Measurements from ENCODE around the gene CDHR5.
"Not testable (repeated sequence)": the region's sequence is repeated elsewhere in the genome, so short reads cannot be mapped to it uniquely, and the experiment has no call there.

CDHR5 gene, protein sequence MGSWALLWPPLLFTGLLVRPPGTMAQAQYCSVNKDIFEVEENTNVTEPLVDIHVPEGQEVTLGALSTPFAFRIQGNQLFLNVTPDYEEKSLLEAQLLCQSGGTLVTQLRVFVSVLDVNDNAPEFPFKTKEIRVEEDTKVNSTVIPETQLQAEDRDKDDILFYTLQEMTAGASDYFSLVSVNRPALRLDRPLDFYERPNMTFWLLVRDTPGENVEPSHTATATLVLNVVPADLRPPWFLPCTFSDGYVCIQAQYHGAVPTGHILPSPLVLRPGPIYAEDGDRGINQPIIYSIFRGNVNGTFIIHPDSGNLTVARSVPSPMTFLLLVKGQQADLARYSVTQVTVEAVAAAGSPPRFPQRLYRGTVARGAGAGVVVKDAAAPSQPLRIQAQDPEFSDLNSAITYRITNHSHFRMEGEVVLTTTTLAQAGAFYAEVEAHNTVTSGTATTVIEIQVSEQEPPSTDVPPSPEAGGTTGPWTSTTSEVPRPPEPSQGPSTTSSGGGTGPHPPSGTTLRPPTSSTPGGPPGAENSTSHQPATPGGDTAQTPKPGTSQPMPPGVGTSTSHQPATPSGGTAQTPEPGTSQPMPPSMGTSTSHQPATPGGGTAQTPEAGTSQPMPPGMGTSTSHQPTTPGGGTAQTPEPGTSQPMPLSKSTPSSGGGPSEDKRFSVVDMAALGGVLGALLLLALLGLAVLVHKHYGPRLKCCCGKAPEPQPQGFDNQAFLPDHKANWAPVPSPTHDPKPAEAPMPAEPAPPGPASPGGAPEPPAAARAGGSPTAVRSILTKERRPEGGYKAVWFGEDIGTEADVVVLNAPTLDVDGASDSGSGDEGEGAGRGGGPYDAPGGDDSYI

DNA sequence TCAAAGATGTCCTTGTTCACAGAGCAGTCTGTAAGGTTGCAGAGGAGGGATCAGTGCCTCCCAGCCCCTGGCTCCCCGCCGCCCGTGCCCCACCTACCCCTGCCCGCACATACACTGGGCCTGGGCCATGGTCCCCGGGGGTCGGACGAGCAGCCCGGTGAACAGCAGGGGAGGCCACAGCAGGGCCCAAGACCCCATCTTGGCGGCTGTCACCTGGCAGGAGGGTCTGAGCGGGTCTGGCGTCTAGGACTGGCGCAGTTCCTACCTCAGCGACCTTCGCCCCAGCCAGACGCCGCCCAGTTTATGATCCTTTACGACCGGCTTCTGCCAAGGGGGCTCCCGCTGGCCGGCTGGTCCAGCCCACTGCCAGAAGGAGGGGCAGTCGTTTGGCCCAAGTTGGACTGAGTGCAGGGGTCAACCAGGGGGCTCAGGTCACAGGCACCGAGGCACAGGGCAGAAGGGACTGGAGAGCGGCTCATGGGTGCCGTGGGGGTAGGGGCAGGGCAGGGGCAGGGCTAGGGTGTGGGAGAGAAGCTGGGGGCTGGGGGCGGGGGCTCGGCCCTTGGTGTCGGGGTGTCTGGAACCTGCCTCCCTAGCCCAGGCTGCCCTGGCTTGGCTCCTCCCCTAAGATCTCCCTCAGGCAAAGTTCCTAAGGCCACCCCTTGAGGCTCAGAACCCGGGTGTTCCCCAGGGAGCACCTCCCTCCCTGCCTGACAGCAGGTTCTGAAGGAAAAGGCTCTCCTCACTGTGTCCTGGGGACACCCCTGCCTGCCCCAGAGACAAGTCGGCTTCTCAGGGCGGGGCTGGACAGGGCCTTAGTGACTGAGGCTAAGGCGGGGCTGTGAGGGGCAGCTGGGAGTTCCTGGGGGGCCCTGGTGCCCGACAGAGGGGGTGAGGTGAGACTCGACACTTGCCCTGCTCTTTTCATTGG lies at the start of gene CDHR5:
TSS of gene CDHR5 (minus strand) at position 251 of the 931 bp plus-strand sequence. CDS start at position 198, 53 bp downstream.
- in situ Hi-C loops (cut with MboI; ENCODE audit: low sequenced_read_pairs), result no loop called here

DNA sequence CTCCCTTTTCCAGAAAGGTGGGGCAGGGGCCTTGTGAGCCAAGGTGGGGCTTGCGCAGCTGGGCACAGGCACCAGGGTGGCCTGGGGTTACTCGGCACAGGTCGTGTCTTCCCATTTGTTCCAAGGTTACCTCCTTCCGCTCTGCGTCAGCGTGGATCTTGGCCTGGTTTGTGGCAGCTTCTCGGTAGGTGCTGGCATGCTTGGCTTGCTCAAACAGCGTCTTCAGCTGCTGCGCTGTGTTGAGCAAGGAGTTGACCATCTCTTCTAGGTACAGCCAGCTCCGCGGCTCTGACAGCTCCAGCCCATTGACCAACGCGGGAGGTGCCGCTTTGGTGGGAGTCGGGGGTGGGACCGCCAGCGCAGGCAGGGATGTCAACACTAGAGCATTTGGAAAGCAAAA lies 49.7 kb upstream of the CDHR5 start:
- in situ Hi-C loops (cut with MboI; ENCODE audit: low sequenced_read_pairs), result no loop called here

DNA sequence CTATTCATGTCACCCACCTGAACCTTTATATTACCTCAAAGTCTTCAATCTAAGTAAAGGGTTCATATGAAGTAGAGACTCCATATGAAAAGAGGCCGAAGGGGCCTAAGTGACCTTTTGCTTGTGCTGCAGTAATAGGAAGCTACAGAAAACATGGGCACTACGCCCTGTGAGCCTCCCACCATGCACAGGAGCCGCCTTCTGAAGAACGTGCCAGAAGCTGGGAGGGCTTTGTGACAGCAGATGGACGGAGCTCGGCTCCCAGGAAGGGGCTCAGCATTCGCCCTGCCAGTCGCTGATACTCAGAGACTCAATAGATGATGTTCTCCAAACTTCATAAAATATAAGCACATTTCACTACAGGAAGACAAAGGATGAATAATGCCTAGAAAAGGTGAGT lies 49.1 kb upstream of the CDHR5 start:
- in situ Hi-C loops (cut with MboI; ENCODE audit: low sequenced_read_pairs), result no loop called here

DNA sequence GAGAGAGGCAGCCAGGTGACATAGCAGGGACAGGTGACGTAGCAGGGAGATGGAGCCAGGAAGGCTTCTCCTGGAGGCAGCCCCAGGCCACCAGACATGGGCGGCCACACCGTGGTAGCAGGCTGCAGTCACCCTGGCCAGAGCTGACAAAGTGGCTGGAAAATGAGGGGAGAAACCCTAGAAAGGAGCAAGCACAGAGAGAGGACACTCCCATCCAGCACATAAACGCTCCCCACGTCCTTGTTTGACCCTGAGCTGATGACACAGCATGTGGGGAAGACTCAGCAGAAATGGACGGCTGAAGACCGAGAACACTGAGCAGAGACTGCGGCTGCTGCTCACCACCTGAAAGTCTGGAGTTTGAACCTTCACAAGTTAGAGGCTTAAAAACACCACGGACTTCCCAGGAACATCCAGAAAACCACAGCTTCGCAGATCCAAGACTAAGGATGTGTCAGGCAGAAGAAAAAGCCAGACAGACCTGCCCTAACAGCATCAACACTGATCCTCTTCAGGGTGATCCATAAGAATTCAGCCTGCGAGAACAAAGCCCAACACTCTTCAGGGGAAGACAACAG lies 41.0 kb upstream of the CDHR5 start:
- in situ Hi-C loops (cut with MboI; ENCODE audit: low sequenced_read_pairs), result no loop called here

DNA sequence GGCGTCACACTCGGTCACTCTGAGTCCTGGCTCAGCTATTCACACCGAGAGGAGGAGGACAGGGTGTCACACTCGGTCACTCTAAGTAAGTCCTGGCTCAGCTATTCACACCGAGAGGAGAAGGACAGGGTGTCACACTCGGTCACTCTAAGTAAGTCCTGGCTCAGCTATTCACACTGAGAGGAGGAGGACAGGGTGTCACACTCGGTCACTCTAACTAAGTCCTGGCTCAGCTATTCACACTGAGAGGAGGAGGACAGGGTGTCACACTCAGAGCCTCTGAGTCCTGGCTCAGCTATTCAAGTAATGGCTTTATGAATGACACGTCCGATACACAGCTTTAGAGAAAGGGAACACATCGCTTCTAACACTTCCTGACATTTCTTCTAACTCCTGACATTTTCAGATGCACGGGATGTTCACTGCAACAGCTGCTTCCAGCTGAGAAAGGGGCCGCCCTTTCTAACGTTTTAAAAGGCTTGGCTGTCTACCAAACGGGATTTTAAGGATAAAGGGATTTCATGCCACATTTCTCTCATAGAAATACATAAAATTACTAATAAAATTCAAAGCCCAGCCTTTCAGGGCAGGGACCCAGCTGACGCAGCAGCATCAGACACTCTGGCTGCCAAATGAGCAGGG lies 40.4 kb upstream of the CDHR5 start:
- in situ Hi-C loops (cut with MboI; ENCODE audit: low sequenced_read_pairs), result no loop called here

DNA sequence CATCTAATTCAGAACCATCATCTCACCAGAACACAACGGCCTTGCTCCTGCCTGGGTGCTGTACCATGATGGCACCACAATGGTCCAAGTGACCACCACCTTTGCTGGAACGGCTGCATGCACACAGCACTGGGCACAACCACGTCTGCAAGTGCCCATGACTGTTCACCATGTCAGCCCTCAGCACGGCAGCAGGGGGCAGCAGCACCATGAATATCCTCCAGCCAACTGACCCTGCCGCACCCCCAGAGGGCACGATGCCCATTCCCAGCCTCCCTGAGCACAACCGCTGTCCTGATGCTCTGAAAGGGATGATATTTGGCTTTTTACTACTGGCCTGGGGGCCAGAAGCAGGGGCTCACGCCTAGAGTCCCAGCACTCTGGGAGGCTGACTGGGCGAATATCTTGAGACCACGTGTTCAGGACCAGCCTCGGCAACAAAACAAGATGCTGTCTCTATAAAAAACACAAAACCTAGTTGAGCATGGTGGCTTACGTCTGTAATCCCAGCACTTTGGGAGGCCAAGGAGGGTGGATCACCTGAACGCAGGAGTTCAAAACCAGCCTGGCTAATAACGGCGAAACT lies 38.0 kb upstream of the CDHR5 start:
- in situ Hi-C loops (cut with MboI; ENCODE audit: low sequenced_read_pairs), result no loop called here

DNA sequence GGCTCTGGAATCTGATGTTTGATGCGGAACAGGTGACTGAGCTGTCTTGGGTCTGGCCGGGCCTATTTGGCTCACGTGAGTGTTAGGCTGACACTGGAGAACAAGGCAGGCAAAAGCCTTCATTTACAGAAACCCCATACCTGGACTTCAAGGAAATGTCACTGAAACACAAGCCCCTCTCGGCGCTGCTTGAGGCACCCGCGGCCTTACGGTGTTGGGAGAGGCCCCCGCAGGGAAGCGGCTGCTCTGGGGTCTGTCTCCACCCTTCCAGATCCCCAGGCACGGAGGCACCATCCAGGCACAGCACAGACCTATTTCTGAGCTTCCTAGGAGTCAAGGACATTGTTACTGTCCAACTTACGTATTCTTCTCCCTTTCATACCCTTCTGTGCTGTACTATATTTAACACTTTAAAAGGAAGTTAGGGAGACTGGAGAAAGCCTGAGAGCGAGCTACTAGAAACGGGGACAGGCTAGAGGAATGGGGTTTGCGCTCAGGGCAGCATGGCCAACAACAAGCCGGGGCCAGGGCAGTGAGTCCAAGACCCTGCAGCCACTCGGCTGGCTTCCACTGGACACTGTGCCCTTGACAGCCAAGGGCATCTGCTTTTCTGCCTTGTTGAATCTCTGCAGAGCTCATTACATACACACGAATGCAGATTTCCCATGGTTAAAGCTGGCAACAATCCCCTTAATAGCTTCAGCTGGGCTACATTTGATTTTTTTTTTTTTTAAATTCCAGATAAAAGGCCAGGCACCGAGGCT lies 36.1 kb upstream of the CDHR5 start:
- in situ Hi-C loops (cut with MboI; ENCODE audit: low sequenced_read_pairs), result no loop called here

DNA sequence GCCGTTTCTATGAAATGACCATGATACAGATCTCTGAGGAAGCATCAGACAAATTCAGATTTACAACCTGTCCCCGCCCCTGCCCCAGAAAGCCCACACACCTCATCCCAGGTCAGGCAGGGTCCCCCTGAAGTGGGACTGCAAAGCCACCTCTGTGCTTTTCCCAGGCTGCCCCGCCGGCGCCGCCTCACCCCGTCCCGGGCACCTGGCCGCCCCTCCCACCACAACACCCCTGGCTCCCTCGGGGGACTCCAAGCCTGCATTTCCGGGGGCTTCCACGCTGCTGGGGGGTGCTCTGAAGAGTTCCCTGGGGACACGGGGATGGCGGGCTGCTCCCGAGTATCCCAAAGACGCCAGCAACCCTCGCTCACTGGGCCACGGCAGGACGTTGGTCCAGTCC lies 35.5 kb upstream of the CDHR5 start:
- in situ Hi-C loops (cut with MboI; ENCODE audit: low sequenced_read_pairs), result no loop called here

DNA sequence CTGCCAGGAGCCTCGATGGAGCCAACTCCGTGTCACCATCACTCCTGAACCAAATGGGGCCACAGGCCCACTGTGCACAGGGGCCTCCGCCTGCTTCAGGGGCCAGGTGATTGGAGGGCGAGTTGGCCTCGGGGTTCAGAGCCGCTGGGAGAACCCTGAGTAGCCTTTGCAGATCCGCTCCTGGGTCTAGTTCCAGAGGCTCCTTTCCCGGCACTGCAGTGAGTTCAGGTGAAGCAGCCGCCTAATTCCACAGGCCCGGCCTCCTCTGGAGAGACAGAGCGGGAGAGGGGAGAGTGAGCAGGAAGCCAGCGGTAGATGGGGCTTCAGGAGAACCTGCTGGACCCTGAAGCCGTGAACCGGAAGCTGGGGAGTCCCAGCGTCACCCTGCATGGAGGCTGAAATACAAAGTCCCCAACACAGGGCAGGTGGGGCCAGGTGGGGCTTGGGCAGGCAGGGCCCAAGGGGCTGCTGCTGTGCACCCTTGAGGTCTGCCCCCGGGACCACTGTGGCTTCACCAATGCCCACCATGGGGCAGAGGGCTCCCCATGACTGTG lies 34.9 kb upstream of the CDHR5 start:
- in situ Hi-C loops (cut with MboI; ENCODE audit: low sequenced_read_pairs), result no loop called here

DNA sequence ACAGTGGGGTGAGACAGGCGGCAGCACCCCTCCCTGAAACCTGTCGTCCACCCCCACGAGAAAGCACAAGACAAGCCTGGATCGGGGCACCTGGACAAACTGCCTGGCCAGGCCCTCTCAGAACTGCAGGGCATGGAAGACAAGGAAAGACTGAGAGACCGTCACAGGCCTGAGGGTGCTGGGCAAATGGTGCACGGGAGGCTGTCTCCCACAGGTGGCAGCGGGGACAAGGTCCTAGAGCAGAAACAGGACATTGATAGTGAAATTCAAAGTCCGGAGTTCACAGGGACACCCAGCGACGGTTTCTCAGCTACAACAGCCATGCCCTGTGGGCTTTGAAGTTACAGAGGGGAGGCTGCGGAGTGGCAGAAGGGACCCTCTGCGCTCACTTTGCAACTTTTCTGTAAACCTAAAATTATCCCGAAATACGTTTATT lies 33.0 kb upstream of the CDHR5 start:
- in situ Hi-C loops (cut with MboI; ENCODE audit: low sequenced_read_pairs), result no loop called here

DNA sequence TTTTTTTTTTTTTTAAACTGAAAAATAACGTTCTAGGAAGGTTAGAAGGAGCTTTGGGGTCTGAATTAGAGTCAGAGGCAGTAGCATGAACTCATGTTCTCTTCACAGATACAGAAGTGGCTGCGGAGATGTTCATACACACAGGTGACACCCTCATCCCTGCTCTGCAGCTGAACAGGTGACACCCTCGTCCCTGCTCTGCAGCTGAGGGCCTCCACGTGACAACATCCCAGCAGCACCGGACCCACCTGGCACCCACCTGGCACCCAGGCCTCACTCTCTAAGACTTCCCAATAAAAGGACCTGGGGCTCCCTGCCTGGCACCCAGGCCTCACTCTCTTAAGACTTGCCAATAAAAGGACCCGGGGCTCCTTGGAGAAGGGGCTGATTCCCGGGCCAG lies 32.1 kb upstream of the CDHR5 start:
- in situ Hi-C loops (cut with MboI; ENCODE audit: low sequenced_read_pairs), result no loop called here

DNA sequence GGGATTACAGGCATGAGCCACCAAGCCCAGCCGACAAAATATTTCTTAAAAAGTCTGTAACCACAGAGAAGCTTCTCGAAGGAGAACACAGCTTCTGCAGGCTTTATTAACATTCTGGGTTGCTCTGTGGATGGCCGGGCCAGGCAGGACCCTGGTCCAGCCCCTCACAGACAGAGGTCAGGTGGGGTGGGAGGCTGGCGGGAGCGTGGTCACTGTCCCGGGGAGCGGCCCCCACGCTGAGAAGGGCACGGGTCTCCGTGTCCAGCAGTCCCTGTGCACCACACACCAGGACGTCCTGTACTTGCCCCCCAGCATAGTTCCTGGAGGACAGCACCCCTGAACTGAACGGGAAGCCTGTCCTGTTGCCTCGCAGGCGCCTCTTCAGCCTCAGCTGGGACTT lies 31.7 kb upstream of the CDHR5 start:
- in situ Hi-C loops (cut with MboI; ENCODE audit: low sequenced_read_pairs), result no loop called here

DNA sequence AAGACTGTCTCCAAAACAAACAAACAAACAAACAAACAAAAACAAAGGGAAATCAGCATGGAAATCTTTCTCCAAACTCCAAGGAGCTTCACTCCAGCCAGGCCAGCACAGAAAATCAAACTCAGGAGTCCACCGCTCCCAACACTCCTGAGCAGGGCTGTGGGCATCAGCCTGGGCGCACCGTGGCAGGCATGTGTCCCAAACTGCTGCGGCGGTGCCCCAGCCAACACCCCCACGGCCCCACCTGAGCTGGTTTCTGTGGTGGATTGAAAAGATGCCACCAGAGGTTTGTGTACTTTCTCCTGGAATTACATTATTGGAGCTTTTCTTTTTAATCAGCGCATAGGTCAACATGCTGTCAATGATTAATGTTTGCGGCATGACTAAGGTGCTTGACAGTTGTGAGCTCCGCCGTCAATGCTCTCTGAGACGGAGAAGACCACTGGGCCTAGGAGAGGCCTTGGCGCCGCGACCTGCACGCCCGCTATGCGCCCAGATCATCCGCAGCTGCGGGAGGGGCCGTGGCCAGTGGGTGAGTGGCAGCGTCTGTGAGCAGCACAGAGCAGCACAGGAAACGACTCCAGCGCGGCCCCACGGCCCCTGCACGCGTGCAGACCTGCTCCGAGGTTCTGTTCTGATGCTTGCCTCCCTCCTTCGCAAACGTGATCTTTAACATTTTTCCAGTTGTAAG lies 30.4 kb upstream of the CDHR5 start:
- in situ Hi-C loops (cut with MboI; ENCODE audit: low sequenced_read_pairs), result no loop called here

DNA sequence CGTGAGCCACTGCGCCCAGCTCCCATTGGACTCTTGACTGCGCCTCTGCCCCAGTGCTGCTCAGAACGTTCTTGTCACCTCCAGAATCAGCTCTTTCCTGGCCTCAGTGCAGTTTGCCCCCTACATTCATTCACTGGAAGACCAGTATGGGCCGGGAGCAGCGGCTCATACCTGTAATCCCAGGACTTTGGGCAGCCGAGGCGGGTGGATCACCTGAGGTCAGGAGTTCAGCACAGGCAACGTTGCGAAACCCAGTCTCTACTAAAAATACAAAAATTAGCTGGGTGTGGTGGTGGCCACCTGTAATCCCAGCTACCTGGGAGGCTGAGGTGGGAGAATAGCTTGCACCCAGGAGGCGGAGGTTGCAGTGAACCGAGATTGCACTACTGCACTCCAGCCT lies 29.7 kb upstream of the CDHR5 start:
- in situ Hi-C loops (cut with MboI; ENCODE audit: low sequenced_read_pairs), result not testable (repeated sequence)

DNA sequence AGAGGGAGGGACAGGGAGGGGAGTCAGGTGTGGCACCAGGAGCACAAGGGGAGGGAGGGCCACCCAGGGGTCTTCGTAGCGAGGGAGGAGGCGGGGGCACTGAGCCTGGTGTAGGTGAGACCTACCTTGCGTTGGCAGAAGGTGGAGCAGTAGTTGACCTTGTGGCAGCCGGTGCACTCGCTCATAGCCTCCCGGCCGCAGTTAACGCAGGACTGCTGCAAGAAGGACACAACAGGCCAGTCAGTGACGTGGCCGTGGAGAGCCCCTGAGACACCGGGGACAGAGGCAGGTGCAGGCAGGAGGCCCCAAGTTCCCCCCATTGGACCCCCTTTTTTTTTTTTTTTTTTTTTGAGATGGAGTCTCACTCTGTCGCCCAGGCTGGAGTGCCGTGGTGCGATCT lies 29.1 kb upstream of the CDHR5 start:
- in situ Hi-C loops (cut with MboI; ENCODE audit: low sequenced_read_pairs), result no loop called here

DNA sequence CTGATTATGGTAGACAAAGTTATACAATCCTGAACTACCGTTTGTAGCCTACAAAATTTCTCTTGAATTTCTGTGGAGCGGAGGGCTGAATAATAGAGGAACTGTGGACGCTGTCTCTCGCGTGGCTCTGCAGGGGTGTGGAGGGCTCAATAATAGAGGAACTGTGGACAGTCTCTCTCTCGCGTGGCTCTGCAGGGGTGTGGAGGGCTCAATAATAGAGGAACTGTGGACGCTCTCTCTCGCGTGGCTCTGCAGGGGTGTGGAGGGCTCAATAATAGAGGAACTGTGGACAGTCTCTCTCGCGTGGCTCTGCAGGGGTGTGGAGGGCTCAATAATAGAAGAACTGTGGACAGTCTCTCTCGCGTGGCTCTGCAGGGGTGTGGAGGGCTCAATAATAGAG lies 28.4 kb upstream of the CDHR5 start:
- in situ Hi-C loops (cut with MboI; ENCODE audit: low sequenced_read_pairs), result not testable (repeated sequence)

DNA sequence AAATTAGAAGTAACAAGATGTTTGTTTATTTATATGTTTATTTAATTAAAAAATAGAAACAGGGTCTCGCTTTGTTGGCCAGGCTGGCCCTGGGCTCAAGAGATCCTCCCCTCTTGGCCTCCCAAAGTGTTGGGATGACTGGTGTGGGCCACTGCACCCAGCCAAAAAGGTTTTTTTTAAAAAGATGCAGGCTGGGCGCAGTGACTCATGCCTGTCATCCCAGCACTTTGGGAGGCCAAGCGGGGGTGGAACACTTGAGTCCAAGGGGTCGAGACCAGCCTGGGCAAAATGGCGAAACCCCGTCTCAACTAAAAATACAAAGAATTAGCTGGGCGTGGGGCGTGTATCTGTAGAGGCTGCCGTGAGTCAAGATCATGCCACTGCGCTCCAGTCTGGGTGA lies 25.7 kb upstream of the CDHR5 start:
- in situ Hi-C loops (cut with MboI; ENCODE audit: low sequenced_read_pairs), result no loop called here

DNA sequence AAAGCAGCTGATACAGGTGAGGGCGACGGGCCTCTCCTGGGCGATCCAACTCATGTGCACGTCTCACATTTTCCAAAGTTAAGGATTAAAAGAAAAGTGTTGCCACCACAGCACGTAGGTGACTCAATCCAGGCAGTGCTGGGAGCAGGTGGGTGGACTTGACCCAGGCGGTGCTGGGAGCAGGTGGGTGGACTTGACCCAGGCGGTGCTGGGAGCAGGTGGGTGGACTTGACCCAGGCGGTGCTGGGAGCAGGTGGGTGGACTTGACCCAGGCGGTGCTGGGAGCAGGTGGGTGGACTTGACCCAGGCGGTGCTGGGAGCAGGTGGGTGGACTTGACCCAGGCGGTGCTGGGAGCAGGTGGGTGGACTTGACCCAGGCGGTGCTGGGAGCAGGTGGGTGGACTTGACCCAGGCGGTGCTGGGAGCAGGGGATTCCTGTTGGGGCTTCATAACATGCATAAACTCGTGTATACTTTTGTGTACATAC lies 23.0 kb upstream of the CDHR5 start:
- in situ Hi-C loops (cut with MboI; ENCODE audit: low sequenced_read_pairs), result not testable (repeated sequence)
